HG03025 (cell line): ENCODE results near the gene LIN28A.

Experiments used
- ATAC-seq: cut with Tn5 transposase; IDR thresholded peaks from one replicate; pipeline ENCODE4 v1.9.1; 2021; ENCODE audit warnings: mild to moderate bottlenecking, moderate library complexity; ENCODE audit not compliant: unreplicated experiment, low FRiP score

LIN28A gene

GRCh38 chr1:26431979-26432695, 21.5 kb downstream of the LIN28A start, which contains the start of gene DHDDS:
DHDDS (plus strand) TSS chr1:26432321; CDS start chr1:26432946, 625 bp downstream.
- ATAC-seq = peak; percentile 88

DNA sequence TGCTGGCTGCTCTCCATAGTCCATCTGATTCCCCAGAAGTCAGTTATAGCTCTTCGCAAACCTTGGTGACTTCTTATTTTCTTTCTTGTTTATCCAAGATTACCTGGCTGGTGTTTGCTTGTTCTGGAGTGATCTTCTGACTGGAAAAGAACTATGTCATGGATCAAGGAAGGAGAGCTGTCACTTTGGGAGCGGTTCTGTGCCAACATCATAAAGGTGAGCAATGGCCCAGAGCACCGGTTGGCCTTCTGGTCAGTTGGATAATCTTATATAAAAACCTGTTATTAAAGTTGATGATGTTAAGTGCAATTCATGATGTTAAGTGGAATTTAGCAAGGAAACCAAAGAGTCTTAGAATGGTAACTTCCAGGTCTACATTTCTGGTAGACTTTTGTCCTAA, 22.2 kb downstream of the LIN28A start:
- ATAC-seq = no peak

GRCh38 chr1:26434161-26434752, 23.6 kb downstream of the LIN28A start:
- ATAC-seq = no peak

DNA sequence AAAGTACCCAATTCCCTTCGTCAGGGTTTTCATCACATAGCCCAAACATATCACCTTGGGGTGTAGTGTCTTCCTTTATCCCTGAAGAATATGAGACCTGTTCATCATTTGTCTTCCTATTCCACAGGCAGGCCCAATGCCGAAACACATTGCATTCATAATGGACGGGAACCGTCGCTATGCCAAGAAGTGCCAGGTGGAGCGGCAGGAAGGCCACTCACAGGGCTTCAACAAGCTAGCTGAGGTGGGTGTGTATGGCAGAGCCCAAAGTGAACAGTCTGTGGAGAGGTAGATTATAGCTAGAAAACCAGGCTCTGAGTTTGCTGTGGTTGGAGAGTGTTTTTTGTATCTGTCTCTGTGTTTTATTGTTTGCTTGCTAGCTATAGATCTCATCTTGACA, 27.4 kb downstream of the LIN28A start:
- ATAC-seq = no peak

DNA sequence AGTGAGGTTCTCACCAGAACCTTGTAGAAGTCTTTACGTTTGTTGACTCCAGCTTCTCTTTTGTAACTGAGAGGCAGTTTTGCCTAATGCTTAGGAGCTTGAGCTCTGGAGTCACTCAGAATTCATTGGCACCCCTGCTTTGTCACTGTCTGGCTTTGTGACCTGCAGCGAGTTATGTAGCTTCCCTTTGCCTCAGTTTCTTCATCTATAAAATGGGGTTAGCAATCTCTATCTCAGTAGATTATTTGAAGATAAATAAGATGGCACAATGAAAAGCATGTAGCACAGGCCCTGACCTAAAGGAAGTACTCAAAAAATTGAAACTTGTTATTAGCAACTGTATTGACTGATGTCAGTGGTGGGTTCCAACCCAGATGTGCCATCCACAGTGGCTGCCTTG, 29.6 kb downstream of the LIN28A start:
- no peak for ATAC-seq

DNA sequence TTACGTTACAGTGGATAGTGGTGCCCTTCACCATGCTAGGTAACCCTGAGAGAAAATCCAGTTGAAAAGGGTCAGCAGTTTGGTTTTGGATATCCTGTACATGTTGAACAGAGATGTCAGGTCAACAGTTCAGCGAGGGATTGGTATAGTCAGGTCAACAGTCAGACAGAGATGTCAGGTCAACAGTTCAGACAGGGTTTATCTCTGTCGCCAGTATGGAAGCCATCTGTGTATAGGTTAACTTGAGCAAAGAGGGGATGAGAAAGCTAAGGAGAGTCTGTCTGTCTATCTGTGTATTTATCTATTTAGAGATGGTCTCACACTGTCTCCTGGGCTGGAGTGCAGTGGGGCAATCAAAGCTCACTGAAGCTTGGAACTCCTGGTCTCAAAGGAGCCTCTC, 39.3 kb downstream of the LIN28A start:
- no peak for ATAC-seq

GRCh38 chr1:26450908-26451307, 40.3 kb downstream of the LIN28A start:
- ATAC-seq = no peak

GRCh38 chr1:26452459-26453183, 42.0 kb downstream of the LIN28A start:
- no peak for ATAC-seq

DNA sequence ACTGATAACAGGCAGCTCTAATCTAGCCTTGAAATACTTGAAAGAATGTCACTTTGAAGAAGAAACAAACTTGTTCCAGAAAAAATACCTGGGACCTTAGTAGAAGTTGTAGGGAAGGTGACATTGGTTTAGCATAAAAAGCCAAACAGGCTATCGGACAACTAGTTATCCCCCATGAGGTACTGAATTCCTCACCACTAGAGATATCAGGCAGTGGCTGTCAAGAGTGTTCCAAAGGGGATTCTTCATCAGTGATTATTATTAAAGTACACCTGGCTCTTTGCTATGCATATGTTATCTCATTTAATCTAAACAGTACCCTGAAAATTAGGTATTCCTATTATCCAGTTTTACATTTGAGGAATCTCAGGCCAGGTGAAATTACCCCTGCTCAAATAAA, 48.5 kb downstream of the LIN28A start:
- ATAC-seq = no peak

DNA sequence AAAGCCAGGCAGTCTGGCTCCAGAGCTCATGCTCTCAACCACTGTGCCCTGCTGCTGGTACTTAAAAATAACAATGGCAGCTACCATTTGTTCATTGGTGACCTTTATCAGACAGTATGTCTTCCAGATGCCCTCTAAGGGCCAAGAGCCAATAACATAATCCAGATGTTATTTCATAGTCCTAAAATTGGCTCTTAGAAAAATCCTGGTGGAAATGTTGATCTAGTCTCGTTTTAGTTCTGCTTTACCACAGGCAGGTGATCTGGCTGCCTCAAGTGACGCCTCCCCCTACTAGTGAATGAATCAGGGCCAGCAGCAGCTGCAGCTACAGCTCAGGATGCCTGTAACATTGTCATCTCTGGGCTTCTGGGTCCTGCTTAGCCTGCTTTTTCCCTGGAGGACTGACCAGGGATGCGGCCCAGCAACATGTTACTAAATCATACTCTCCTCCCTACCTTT, 49.0 kb downstream of the LIN28A start:
- no peak for ATAC-seq

DNA sequence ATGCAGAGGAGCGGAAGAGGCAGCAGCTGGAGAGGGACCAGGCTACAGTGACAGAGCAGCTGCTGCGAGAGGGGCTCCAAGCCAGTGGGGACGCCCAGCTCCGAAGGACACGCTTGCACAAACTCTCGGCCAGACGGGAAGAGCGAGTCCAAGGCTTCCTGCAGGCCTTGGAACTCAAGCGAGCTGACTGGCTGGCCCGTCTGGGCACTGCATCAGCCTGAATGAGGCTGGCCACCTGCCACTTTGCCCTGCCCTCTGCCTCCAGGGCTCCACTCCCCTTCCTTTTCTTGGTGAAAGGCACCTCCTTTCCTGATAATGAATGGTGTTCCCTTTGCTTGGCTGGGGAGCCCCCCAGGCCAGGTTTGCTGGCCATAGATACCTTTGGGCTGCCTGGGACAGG, 58.3 kb downstream of the LIN28A start:
- no peak for ATAC-seq

- no peak for ATAC-seq
Observed at GRCh38 chr1:26469558-26469957, 58.9 kb downstream of the LIN28A start.

DNA sequence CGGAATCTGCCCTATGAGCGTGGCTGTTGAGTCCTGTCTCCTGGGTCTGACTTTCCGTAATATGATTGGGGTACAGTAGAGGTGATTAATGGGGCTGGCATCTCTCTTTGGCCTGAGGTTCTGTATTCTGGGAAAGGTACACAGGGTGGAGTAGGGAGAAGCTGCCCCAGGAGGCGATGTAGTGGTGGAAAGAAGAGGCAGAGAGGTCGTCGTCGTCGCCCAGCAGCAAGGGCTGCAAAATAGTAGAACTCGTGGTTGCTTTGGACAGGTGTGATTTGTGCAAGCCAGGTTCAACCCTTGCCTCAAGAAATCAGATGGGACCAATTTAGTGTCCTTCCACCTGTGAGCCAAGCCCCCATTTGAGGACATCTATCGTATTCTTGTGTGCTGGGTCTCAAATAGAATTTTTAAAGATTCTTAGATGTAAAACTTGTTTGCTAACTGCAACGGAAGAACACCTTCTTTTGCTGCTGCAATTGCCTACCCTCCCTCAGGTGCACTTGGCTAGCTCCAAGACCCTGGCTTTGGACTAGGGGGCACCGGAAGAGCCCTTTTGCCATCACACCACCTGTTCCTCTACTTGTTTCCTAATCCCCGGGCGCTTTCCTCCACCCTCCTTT, 60.4 kb downstream of the LIN28A start:
- no peak for ATAC-seq

GRCh38 chr1:26471498-26472319, 61.1 kb downstream of the LIN28A start:
- no peak for ATAC-seq

GRCh38 chr1:26472320-26472900, 61.8 kb downstream of the LIN28A start, which contains the start of gene HMGN2:
HMGN2 (plus strand) TSS chr1:26472440; CDS start chr1:26472613, 173 bp downstream.
- ATAC-seq = peak; percentile 49

GRCh38 chr1:26472901-26473845, 62.6 kb downstream of the LIN28A start:
- peak; percentile 53 for ATAC-seq

GRCh38 chr1:26474818-26475217, 64.2 kb downstream of the LIN28A start:
- ATAC-seq = no peak

DNA sequence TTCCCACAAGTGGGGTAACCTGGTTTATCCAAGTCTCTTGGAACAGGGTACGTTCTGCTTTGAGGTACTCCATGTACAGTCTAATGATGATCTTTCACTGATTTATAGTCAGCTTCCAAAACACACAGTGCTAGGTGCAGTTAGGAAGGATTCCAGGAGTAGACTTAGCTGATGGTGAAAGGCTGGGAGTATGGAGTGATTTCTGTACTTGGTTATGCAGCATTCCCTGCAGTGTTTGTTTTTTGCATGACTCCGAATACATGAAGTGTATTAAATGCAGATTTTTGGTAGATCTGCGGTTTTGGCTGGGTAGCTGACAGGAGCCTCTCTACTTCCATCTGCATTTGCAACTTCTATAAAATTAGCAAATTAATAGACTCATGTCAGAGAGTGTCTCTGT, 65.4 kb downstream of the LIN28A start:
- ATAC-seq = no peak

GRCh38 chr1:26476958-26477357, 66.3 kb downstream of the LIN28A start:
- ATAC-seq = no peak
